GM21717 (cell line): ENCODE results near the gene TRNP1.

Source experiments
- ATAC-seq: cut with Tn5 transposase; IDR thresholded peaks from one replicate; pipeline ENCODE4 v1.9.1; 2021; ENCODE audit warnings: mild to moderate bottlenecking, moderate library complexity; ENCODE audit not compliant: unreplicated experiment

The TRNP1 gene

GRCh38 chr1:27025718-27026117 lies 32.2 kb downstream of the TRNP1 start:
- ATAC-seq, result no peak

GRCh38 chr1:27026621-27027574 lies 33.4 kb downstream of the TRNP1 start:
- no peak for ATAC-seq

GRCh38 chr1:27027575-27028250 lies 34.2 kb downstream of the TRNP1 start:
- no peak for ATAC-seq

DNA sequence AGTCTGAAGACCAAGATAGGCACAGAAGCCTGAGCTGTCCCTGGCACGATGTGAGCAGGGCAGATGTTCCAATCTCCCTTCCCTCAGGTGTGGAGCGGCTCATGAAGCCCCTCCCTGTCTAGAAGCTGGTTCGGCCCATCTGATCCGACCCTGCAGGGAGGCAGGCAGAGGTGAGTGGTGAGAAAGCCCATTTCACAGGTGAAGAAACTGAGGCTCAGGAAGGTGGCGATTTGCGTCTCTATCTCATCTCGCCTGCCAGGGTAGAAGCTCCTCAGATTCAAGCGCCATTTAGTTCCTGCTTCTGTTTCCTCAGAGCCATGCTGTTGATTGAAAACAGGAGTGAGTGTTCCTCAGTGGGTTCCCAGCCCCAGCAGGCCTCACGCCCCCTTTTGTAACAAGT lies 36.0 kb downstream of the TRNP1 start:
- ATAC-seq, result no peak

GRCh38 chr1:27031235-27032118 lies 38.0 kb downstream of the TRNP1 start:
- no peak for ATAC-seq

DNA sequence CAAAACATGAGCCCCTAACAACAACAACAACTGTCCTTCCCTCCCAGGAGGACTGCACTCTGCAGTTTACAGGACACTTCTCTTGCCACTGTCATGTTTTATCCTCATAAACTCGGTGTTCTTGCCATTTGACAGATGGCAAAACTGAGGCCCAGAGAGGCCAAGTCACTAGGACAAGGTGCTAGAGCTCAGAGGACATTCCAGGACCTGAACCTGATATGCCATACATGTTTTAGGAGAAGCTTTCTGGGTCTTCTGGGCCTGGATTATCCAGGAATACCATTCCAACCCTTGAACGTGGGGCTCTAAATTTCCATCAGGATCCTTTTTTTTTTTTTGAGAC lies 38.6 kb downstream of the TRNP1 start:
- no peak for ATAC-seq

GRCh38 chr1:27033043-27033746 lies 39.7 kb downstream of the TRNP1 start:
- ATAC-seq, result no peak

DNA sequence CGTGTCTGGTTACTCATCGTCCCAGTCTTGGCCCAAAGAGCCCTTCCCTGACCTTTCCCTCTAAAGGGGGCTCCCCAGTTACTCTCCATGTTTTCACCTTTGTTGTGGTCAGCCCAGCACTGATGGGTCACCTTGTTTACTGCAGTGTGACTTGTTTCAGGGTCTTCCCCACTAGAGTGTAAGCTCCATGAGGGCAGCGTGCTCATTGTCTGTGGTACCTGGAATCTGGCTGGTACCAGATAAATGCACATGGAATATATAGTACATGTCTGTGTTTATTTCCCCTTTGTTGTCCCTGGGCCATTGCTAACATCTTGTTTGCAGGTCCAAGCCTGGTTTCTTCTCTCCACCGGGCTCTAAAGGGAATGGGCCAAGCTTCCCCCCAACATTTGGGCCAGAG lies 41.9 kb downstream of the TRNP1 start:
- ATAC-seq, result no peak

GRCh38 chr1:27036718-27037117 lies 43.2 kb downstream of the TRNP1 start:
- no peak for ATAC-seq

DNA sequence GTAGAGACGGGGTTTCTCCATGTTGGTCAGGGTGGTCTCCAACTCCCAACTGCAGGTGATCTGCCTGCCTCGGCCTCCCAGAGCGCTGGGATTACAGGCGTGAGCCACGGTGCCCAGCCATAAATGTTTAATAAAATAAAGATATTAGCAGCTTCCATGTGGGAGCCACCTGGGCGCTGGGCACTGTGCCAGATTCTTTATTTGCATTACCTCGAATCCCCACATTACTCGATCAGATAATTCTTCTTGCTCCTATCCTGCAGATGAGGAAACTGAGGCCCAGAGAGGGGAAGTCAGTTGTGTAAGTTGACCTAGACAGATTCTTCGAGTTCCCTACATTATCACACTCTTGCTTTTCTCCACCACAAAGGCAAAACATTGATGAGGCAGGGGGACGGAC lies 44.0 kb downstream of the TRNP1 start:
- no peak for ATAC-seq

DNA sequence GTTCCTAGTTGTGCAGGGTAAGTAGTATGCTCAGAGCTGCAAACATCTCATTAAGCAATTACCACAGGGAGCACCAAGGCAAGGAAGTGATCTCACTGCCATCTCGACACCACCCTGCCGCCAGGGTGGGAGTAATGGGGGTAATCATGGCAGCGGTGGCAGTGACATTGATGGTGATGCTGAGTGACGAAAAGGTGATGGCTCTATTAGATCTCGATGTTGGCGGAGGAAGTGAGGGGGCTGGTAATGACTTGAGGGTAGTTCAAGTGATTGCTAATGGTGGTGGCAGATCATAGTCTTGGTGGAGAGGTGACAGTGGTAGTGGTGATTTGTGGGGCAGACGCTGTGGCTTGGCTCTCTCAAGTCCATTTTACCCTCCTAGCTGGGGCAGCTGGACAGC lies 44.5 kb downstream of the TRNP1 start:
- no peak for ATAC-seq

- ATAC-seq, result no peak
Measured at GRCh38 chr1:27042670-27043069, 49.2 kb downstream of the TRNP1 start.

- ATAC-seq, result no peak
Measured at GRCh38 chr1:27044613-27045151, 51.2 kb downstream of the TRNP1 start.

DNA sequence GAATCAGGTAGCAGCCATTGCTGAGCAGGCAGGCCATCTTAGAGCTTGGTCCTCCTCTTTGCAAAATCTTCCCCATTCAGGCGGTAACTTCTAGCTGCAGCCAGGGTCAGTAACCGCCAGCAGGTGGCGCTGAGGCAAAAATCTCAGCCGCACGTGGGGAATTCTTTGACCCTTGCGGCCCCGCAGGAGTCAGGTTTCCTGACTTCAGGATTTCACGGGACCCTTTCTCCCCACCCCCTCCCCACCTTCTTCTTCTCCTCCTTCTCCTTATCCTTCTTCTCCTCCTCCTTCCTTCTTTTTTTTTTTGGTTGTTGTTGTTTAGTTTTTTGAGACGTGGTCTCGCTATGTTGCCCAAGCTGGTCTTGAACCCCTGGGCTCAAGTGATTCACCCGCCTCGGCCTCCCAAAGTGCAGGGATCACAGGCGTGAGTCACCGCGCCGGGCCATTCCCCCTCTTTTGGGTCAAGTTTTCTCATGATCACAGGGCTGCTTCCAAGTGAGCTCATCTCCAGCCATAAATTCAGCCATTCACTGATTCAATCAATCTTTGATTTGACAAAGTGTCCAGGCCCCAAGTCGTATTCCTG lies 52.6 kb downstream of the TRNP1 start:
- ATAC-seq, result no peak

DNA sequence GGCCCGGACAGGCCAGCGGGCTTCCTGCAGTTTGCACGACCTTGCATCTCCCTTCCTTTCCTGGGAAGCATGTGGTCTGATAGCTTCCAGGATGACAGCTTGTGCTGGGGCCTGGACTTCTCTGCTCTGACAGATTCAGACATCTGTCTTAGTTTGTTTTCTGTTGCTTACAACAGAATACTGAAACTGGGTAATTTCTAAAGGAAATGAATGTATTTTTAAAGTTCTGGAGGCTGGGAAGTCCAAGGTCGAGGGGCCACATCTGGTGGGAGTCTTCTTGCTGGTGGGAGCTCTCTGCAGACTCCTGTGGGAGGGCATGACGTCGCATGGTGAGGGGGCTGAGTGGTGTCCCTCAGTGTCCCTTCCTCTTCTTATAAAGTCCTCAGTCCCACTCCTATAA lies 54.4 kb downstream of the TRNP1 start:
- ATAC-seq, result no peak

GRCh38 chr1:27049100-27049499 lies 55.6 kb downstream of the TRNP1 start:
- ATAC-seq, result no peak

- ATAC-seq, result no peak
Measured at GRCh38 chr1:27049607-27050006, 56.1 kb downstream of the TRNP1 start.
